NCI-H1105 treated with DMSO at 0.1 percent for 48 hours (cell line): ENCODE measurements around the gene GRIK2.
"Not testable (repeated sequence)": the region's sequence is repeated elsewhere in the genome, so short reads cannot be mapped to it uniquely, and the experiment has no call there.

Experiments used
- DNase-seq: peaks from one replicate; lab custom pipeline; 2025; lab: John Stamatoyannopoulos, UW

Gene GRIK2

GRCh38 chr6:101393251-101393828 is at the start of gene GRIK2:
GRIK2 (plus strand) TSS chr6:101393708.
- DNase-seq: peak; percentile 85

GRCh38 chr6:101344885-101345284 is 48.6 kb upstream of the GRIK2 start:
- DNase-seq: no peak

- DNase-seq: no peak
Observed at GRCh38 chr6:101348816-101349215, 44.7 kb upstream of the GRIK2 start.

GRCh38 chr6:101350631-101351030 is 42.9 kb upstream of the GRIK2 start:
- DNase-seq: not testable (repeated sequence)

- no peak for DNase-seq
Observed at GRCh38 chr6:101351173-101351572, 42.3 kb upstream of the GRIK2 start.

GRCh38 chr6:101352316-101352715 is 41.2 kb upstream of the GRIK2 start:
- DNase-seq: no peak

GRCh38 chr6:101365181-101365580 is 28.3 kb upstream of the GRIK2 start:
- DNase-seq: no peak

GRCh38 chr6:101379926-101380325 is 13.6 kb upstream of the GRIK2 start:
- no peak for DNase-seq

GRCh38 chr6:101380897-101381630 is 12.4 kb upstream of the GRIK2 start:
- no peak for DNase-seq

- not testable (repeated sequence) for DNase-seq
Observed at GRCh38 chr6:101383747-101384146, 9.8 kb upstream of the GRIK2 start.

- no peak for DNase-seq
Observed at GRCh38 chr6:101386982-101387381, 6.5 kb upstream of the GRIK2 start.

- DNase-seq: no peak
Observed at GRCh38 chr6:101391772-101392585, 1.5 kb upstream of the GRIK2 start.

GRCh38 chr6:101392586-101393230 is 800 bp upstream of the GRIK2 start:
- DNase-seq: no peak

GRCh38 chr6:101393829-101394251 is 332 bp downstream of the GRIK2 start:
- peak; percentile 83 for DNase-seq

GRCh38 chr6:101394936-101395335 is 1.4 kb downstream of the GRIK2 start:
- DNase-seq: peak; percentile 29

- DNase-seq: peak; percentile 56
Observed at GRCh38 chr6:101395345-101395744, 1.8 kb downstream of the GRIK2 start.

- DNase-seq: no peak
Observed at GRCh38 chr6:101396548-101397173, 3.2 kb downstream of the GRIK2 start.

GRCh38 chr6:101397199-101397598 is 3.7 kb downstream of the GRIK2 start:
- DNase-seq: no peak

- DNase-seq: no peak
Observed at GRCh38 chr6:101398716-101399615, 5.5 kb downstream of the GRIK2 start.

- no peak for DNase-seq
Observed at GRCh38 chr6:101399616-101400162, 6.2 kb downstream of the GRIK2 start.
